Ascending aorta (tissue), 2 donors: Measurements from ENCODE around the gene ASPSCR1. TPM values are rescaled to one million over a fixed set of nuclear protein-coding genes. Genes with fewer than 3 reads are reported as not detected.

Experiments
- DNase-seq, 2 donors: peaks; one replicate each; pipeline ENCODE4 v3.0.0-alpha.2; 2019; ENCODE audit warnings: low spot score in 2 of 2
- H3K27ac ChIP-seq, 2 donors: fragments of 200-600 bp; sonication (generic); one replicate each; pipeline ENCODE4 v1.5.1; 2016 to 2017; ENCODE audit warnings: mild to moderate bottlenecking in 1 of 2
- H3K27me3 ChIP-seq: fragments of 200-600 bp; sonication (generic); one replicate; pipeline ENCODE4 v1.5.1; 2017
- H3K36me3 ChIP-seq, 2 donors: fragments of 200-600 bp; sonication (generic); one replicate each; pipeline ENCODE4 v1.5.1; 2016
- H3K4me1 ChIP-seq, 2 donors: fragments of 200-600 bp; sonication (generic); one replicate each; pipeline ENCODE4 v1.5.1; 2016 to 2017; ENCODE audit warnings: mild to moderate bottlenecking in 1 of 2
- H3K4me3 ChIP-seq, 2 donors: fragments of 200-600 bp; sonication (generic); one replicate each; pipeline ENCODE4 v1.5.1; 2016 to 2017; ENCODE audit warnings: mild to moderate bottlenecking in 1 of 2
- H3K9me3 ChIP-seq, 2 donors: fragments of 200-600 bp; sonication (generic); one replicate each; pipeline ENCODE4 v1.5.1; 2016
- CTCF ChIP-seq, 3 experiments: fragments of 200-600 bp in 2 of 3; fragments of 450-650 bp in 1 of 3; sonication (generic) in 2 of 3; IDR thresholded peaks; one replicate each; pipeline ENCODE4 v1.5.1; 2016 to 2019; ENCODE audit warnings: antibody characterized with exemption in 3 of 3, mild to moderate bottlenecking in 1 of 3, moderate library complexity in 1 of 3
- intact Hi-C: fragments of 100-400 bp; cut with DNase I; formaldehyde crosslinking; loops from one replicate; pipeline ENCODE4 v1.15.1; 2023
- total RNA-seq: library from RNA; depleted of rRNA; stranded (reverse); fragments of >200 nt; gene quantifications from one replicate; pipeline ENCODE4 v1.1.0, GENCODE V29; 2016

ASPSCR1 gene
- total RNA-seq, 1 donor from 2014 or later: 45.1 TPM

GRCh38 chr17:81967244-81967532 lies 10.2 kb upstream of the ASPSCR1 start:
- Histone ChIP-seq H3K27me3 (no peaks in the 10 kb centered on the region), H3K4me3 (no peak overlapping the region), H3K36me3 (no peaks in the 10 kb centered on the region), H3K9me3 (no peaks in the 10 kb centered on the region), H3K4me1 (peaks cover 6 to 8% of the 10 kb centered on the region in 2 donors), H3K27ac (no peak overlapping the region)
- no peak for TF ChIP-seq CTCF (IDR thresholded peaks at IDR 0.05)
- intact Hi-C loops: no loop called here
- no peak for DNase-seq

- no peaks in the 10 kb centered on the region for H3K27me3 ChIP-seq
- intact Hi-C loops: no loop called here
- DNase-seq: peak in 1 of 2 donors; percentile 79
These were observed 9.7 kb upstream of the ASPSCR1 start for GRCh38 chr17:81967533-81968395.

GRCh38 chr17:81968396-81968745 lies 9.1 kb upstream of the ASPSCR1 start:
- Histone ChIP-seq H3K4me3 (peak overlapping the region; percentile 26 to 44), H3K36me3 (no peaks in the 10 kb centered on the region)
- intact Hi-C loops: no loop called here

More at GRCh38 chr17:81967533-81968395, 9.7 kb upstream of the ASPSCR1 start:
- H3K36me3 ChIP-seq: no peaks in the 10 kb centered on the region
- H3K27ac ChIP-seq: no peak overlapping the region
- H3K9me3 ChIP-seq: no peaks in the 10 kb centered on the region
- TF ChIP-seq CTCF (IDR thresholded peaks at IDR 0.05): no peak
- peak overlapping the region; percentile 26 to 44 for H3K4me3 ChIP-seq
- H3K4me1 ChIP-seq: peaks cover 6 to 8% of the 10 kb centered on the region in 2 donors

GRCh38 chr17:81968850-81969812 lies 8.3 kb upstream of the ASPSCR1 start:
- TF ChIP-seq CTCF (IDR thresholded peaks at IDR 0.05): no peak
- intact Hi-C loops: no loop called here
- Histone ChIP-seq H3K27me3 (no peaks in the 10 kb centered on the region), H3K36me3 (no peaks in the 10 kb centered on the region), H3K4me3 (no peak overlapping the region), H3K9me3 (peaks cover 0 to 7% of the 10 kb centered on the region in 2 donors), H3K27ac (no peak overlapping the region), H3K4me1 (peaks cover 6 to 8% of the 10 kb centered on the region in 2 donors)
- no peak for DNase-seq

More at GRCh38 chr17:81968396-81968745, 9.1 kb upstream of the ASPSCR1 start:
- no peak for TF ChIP-seq CTCF (IDR thresholded peaks at IDR 0.05)
- DNase-seq: no peak
- Histone ChIP-seq H3K4me1 (peaks cover 6 to 8% of the 10 kb centered on the region in 2 donors), H3K9me3 (peaks cover 0 to 1% of the 10 kb centered on the region in 2 donors), H3K27ac (no peak overlapping the region), H3K27me3 (no peaks in the 10 kb centered on the region)

GRCh38 chr17:81973432-81973831 lies 4.0 kb upstream of the ASPSCR1 start:
- H3K9me3 ChIP-seq: peaks cover 0 to 7% of the 10 kb centered on the region in 2 donors
- intact Hi-C loops: no loop called here
- H3K27me3 ChIP-seq: no peaks in the 10 kb centered on the region
- H3K4me3 ChIP-seq: no peak overlapping the region
- H3K27ac ChIP-seq: no peak overlapping the region
- no peak for DNase-seq
- H3K4me1 ChIP-seq: peaks cover 2 to 7% of the 10 kb centered on the region in 2 donors
- no peaks in the 10 kb centered on the region for H3K36me3 ChIP-seq
- no peak for TF ChIP-seq CTCF (IDR thresholded peaks at IDR 0.05)
